Measurements from ENCODE around the gene JMJD7.

JMJD7 gene

DNA sequence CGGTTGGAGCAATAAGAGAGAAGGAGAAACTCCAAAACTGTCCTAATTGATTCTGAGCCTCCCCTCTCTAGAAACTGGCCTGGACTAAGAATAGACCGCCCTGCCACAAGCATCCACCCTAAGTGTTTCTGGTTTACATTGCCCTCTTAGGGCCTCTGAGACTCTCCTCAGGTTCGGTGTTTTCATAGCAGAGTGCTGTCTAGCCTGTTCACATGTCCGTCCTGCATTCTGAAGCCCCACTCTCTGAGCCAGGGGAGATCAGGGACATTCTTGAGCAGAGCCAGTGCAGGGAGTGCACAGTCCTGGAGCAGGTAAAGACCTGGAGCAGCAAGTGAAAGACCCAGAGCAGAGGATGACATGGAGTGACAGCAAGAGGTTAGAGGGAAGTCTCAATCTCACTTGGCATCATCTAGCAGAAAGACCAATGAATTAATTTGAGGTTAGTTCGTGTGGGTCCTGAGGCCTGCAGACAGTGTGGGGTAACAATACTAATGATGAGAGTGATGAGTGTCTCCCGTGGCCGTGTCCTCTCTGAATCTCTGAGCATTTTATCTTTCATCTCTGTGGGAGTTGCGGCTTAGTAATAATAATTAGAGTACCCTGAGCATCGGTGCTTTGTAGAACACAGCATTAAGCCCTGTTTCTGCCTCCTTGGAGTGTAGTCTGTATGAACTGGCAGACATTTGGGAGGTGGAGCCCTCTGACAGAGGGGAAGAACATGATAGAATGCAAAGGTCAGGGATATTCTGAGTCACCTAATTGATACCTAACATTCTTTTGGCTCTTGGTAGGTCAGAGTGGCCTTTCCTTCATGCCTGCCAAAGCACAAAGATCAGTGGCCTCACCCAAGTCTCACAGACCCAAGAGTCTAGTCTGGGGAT lies 29.0 kb upstream of the JMJD7 start:
- TF ChIP-seq CTCF (conservative IDR thresholded peaks at IDR 0.05; ENCODE audit: low read depth) = no peak
- CTCF ChIA-PET = no interaction called here
- POLR2A ChIA-PET (ENCODE audit: low non-redundant PET) = no interaction called here
- peak; percentile 39 for DNase-seq (ENCODE audit: low spot score)
- H3K27ac ChIP-seq = peak overlapping the region; percentile 60

DNA sequence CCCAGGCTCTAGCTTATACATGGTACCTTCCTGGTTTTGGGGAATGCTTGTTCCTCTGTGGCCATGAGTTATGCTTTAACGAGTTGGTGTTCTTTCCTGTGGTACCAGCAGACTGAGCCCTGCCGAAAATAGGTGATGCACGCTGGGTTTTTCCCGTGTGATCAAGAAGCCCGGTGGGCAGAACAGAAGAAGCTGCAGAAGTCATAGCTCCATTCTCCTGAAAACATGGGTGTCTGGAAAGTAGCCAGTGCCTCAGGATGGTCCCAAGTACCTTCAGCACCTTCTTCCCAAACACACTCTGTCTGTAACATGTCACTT lies 28.4 kb upstream of the JMJD7 start:
- H3K27ac ChIP-seq = peak overlapping the region; percentile 58
- ChIA-PET POLR2A (ENCODE audit: low non-redundant PET) (no interaction called here), CTCF (no interaction called here)
- DNase-seq (ENCODE audit: low spot score) = no peak
- no peak for TF ChIP-seq CTCF (conservative IDR thresholded peaks at IDR 0.05; ENCODE audit: low read depth)

DNA sequence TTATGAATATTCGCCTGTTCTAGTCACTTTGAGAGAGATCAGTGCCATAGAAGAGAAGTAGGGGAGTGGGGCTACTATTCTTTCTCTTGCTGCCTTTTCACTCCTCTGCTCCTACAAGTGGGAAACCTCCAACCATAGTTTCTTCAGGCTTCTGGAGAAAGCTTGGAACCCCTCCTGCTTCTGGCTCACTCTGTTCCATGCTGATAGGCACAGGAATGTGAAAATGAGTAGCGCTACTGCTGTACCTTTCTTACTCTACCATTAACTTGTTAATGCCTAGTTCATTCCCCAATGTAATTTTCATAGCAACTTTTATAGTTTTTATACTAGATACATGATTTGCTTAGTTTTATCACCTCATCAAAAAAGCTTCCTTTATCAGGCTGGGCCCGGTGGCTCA lies 26.7 kb upstream of the JMJD7 start:
- TF ChIP-seq CTCF (conservative IDR thresholded peaks at IDR 0.05; ENCODE audit: low read depth) = no peak
- ChIA-PET CTCF (interaction anchor here (0.6 kb wide), 2 partner anchors 12 to 17 kb away, joined by 3 to 5 read pairs; no protein-coding TSS in a partner anchor), POLR2A (ENCODE audit: low non-redundant PET) (interaction anchor here (0.5 kb wide), 1 partner anchor 24 kb away, joined by 3 read pairs; no protein-coding TSS in a partner anchor)
- peak overlapping the region; percentile 75 for H3K27ac ChIP-seq
- DNase-seq (ENCODE audit: low spot score) = no peak

DNA sequence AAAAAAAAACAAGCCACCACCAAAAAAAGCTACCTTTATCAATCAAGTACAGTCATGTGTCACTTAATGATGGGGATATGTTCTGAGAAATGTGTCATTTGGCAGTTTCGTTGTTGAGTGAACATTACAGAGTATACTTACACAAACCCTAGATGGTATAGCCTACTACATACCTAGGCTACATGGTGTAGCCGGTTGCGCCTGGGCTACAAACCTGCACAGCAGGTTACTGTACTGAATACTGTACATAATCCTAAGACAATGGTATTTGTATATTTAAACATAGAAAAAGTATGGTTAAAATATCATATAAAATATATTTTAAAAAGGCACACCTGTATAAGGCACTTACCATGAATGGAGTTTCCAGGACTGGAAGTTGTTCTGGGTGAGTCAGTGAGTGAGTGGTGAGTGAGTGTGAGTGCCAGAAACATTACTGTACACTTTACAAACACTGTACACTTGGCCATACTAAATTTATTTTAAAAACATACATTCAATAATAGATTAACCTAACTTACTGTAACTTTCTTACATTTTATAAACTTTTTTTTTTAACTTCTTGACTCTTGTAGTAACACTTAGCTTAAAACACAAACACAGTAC lies 25.9 kb upstream of the JMJD7 start:
- DNase-seq (ENCODE audit: low spot score) = no peak
- no peak for TF ChIP-seq CTCF (conservative IDR thresholded peaks at IDR 0.05; ENCODE audit: low read depth)
- H3K27ac ChIP-seq = peak overlapping the region; percentile 75
- POLR2A ChIA-PET (ENCODE audit: low non-redundant PET) = no interaction called here
- CTCF ChIA-PET = interaction anchor here (0.9 kb wide), 1 partner anchor 10 kb away, joined by 3 read pairs; no protein-coding TSS in a partner anchor

- POLR2A ChIA-PET (ENCODE audit: low non-redundant PET) = no interaction called here
- TF ChIP-seq CTCF (conservative IDR thresholded peaks at IDR 0.05; ENCODE audit: low read depth) = no peak
- CTCF ChIA-PET = interaction anchor here (0.7 to 1.4 kb wide), 2 partner anchors 29 to 30 kb away, joined by 5 to 7 read pairs; partner anchors contain the start of gene MAPKBP1
- DNase-seq (ENCODE audit: low spot score) = peak; percentile 92
- peak overlapping the region; percentile 97 for H3K27ac ChIP-seq
Observed at GRCh38 chr15:41804361-41804760, 23.5 kb upstream of the JMJD7 start.

GRCh38 chr15:41804916-41805666 lies 22.8 kb upstream of the JMJD7 start:
- H3K27ac ChIP-seq = peak overlapping the region; percentile 97
- POLR2A ChIA-PET (ENCODE audit: low non-redundant PET) = interaction anchor here (0.6 kb wide), 1 partner anchor 33 kb away, joined by 12 read pairs; no protein-coding TSS in a partner anchor
- no peak for TF ChIP-seq CTCF (conservative IDR thresholded peaks at IDR 0.05; ENCODE audit: low read depth)
- peak; percentile 39 for DNase-seq (ENCODE audit: low spot score)
- CTCF ChIA-PET = interaction anchor here (0.7 to 1.2 kb wide), 2 partner anchors 31 to 148 kb away, joined by 3 to 7 read pairs; partner anchors contain the start of gene MAPKBP1
